Fibroblast of lung (primary cell): Measurements from ENCODE around the gene ZP1. TPM values are rescaled to one million over a fixed set of nuclear protein-coding genes. Genes with fewer than 3 reads are reported as not detected.

Experiments
- DNase-seq, 2 donors: peaks; one replicate each; pipeline versions ENCODE4 v3.0.0 to v3.0.0-alpha.2; 2010; ENCODE audit warnings: low read depth in 2 of 2
- H2AFZ ChIP-seq: 2 replicates; pipeline ENCODE4 v1.5.1; 2012; ENCODE audit warnings: low read length, control low read depth, inconsistent platforms
- H3K27ac ChIP-seq: 2 replicates; pipeline ENCODE4 v1.5.1; 2011; ENCODE audit warnings: low read length, control low read depth; ENCODE audit not compliant: insufficient read depth
- H3K27me3 ChIP-seq: 2 replicates; pipeline ENCODE4 v1.5.1; 2011; ENCODE audit warnings: mild to moderate bottlenecking, low read length; ENCODE audit not compliant: control insufficient read depth, insufficient read depth
- H3K36me3 ChIP-seq: 2 replicates; pipeline ENCODE4 v1.5.1; 2011; ENCODE audit warnings: low read length; ENCODE audit not compliant: control insufficient read depth, insufficient read depth
- H3K4me1 ChIP-seq: 2 replicates; pipeline ENCODE4 v1.5.1; 2011; ENCODE audit warnings: low read length; ENCODE audit not compliant: control insufficient read depth, insufficient read depth; ENCODE audit errors: extremely low read depth
- H3K4me2 ChIP-seq: 2 replicates; pipeline ENCODE4 v1.5.1; 2011; ENCODE audit warnings: low read length, control low read depth; ENCODE audit not compliant: insufficient read depth; ENCODE audit errors: extremely low read depth
- H3K4me3 ChIP-seq, 4 experiments: fragments of 200-600 bp in 1 of 4; sonication (generic) in 1 of 4; replicated peaks in 1 of 4; 2 replicates each; pipeline ENCODE4 v1.5.1; 2011 to 2016; ENCODE audit warnings: low read length in 4 of 4, low read depth in 3 of 4, mild to moderate bottlenecking in 3 of 4, control low read depth in 2 of 4, inconsistent platforms in 1 of 4, mixed read lengths in 1 of 4; ENCODE audit not compliant: insufficient read depth in 1 of 4; ENCODE audit errors: control extremely low read depth in 1 of 4
- H3K79me2 ChIP-seq: 2 replicates; pipeline ENCODE4 v1.5.1; 2012; ENCODE audit warnings: mild to moderate bottlenecking, low read length, inconsistent platforms; ENCODE audit not compliant: control insufficient read depth, insufficient read depth
- H3K9ac ChIP-seq: 2 replicates; pipeline ENCODE4 v1.5.1; 2011; ENCODE audit warnings: mild to moderate bottlenecking, low read length, control low read depth; ENCODE audit not compliant: insufficient read depth
- H3K9me3 ChIP-seq: 2 replicates; pipeline ENCODE4 v1.5.1; 2012; ENCODE audit warnings: low read depth, low read length; ENCODE audit not compliant: control insufficient read depth, insufficient read depth
- H4K20me1 ChIP-seq: 2 replicates; pipeline ENCODE4 v1.5.1; 2011; ENCODE audit warnings: low read length; ENCODE audit not compliant: control insufficient read depth, insufficient read depth; ENCODE audit errors: extremely low read depth
- CTCF ChIP-seq, 2 donors: IDR thresholded peaks in 1 of 2; conservative IDR thresholded peaks in 1 of 2; 1 replicate in 1 of 2; 2 replicates in 1 of 2; pipeline ENCODE4 v1.5.1; 2011 to 2012; ENCODE audit warnings: low read length in 2 of 2, control low read depth in 1 of 2, inconsistent platforms in 1 of 2, low read depth in 1 of 2, mild to moderate bottlenecking in 1 of 2
- EZH2 ChIP-seq: IDR thresholded peaks from 2 replicates; pipeline ENCODE4 v1.5.1; 2012; ENCODE audit warnings: low read length, control low read depth, mild to moderate bottlenecking; ENCODE audit errors: missing control alignments
- polyA plus RNA-seq, 2 donors: library from polyadenylated mRNA; depleted of rRNA in 1 of 2; stranded (reverse) in 1 of 2; unstranded in 1 of 2; fragments of >200 nt; gene quantifications; 2 replicates each; pipeline ENCODE4 v1.2.1, GENCODE V29; 2011 to 2012; ENCODE audit warnings: missing spikeins in 1 of 2
- total RNA-seq: library from RNA; depleted of rRNA; stranded (reverse); fragments of >200 nt; gene quantifications from 2 replicates; pipeline ENCODE4 v1.2.1, GENCODE V29; 2014

ZP1 gene
- total and polyA plus RNA-seq, 2 donors (not counting 1 experiment from before 2014, with no cell fraction given), result 0.62 TPM; not detected in 1

- H3K9ac ChIP-seq, result no peak overlapping the region
- H3K36me3 ChIP-seq, result peaks cover 5% of the 10 kb centered on the region
- H3K27ac ChIP-seq, result no peak overlapping the region
- H4K20me1 ChIP-seq, result no peaks in the 10 kb centered on the region
- no peak overlapping the region for H2AFZ ChIP-seq
- no peak for DNase-seq
- no peak overlapping the region for H3K4me2 ChIP-seq
- no peaks in the 10 kb centered on the region for H3K27me3 ChIP-seq
- no peaks in the 10 kb centered on the region for H3K9me3 ChIP-seq
- H3K4me1 ChIP-seq, result no peaks in the 10 kb centered on the region
- H3K4me3 ChIP-seq, result no peak overlapping the region
- TF ChIP-seq CTCF (conservative IDR thresholded peaks at IDR 0.05 in 1 of 2, IDR thresholded peaks at IDR 0.05 in 1 of 2; ENCODE audit: low read depth in 1 of 2, low read length in 2 of 2) (no peak), EZH2 (no peak)
- H3K79me2 ChIP-seq, result no peaks in the 10 kb centered on the region
These were observed 23.4 kb downstream of the ZP1 start for GRCh38 chr11:60890696-60891095.

GRCh38 chr11:60891103-60891741 is 23.9 kb downstream of the ZP1 start:
- Histone ChIP-seq H3K4me2 (no peak overlapping the region), H3K27me3 (no peaks in the 10 kb centered on the region), H3K4me3 (no peak overlapping the region), H3K9me3 (no peaks in the 10 kb centered on the region), H2AFZ (no peak overlapping the region), H3K79me2 (no peaks in the 10 kb centered on the region), H3K36me3 (peaks cover 5% of the 10 kb centered on the region), H3K4me1 (no peaks in the 10 kb centered on the region), H3K9ac (no peak overlapping the region), H4K20me1 (no peaks in the 10 kb centered on the region), H3K27ac (no peak overlapping the region)
- TF ChIP-seq EZH2 (no peak), CTCF (conservative IDR thresholded peaks at IDR 0.05 in 1 of 2, IDR thresholded peaks at IDR 0.05 in 1 of 2; ENCODE audit: low read depth in 1 of 2, low read length in 2 of 2) (no peak)
- DNase-seq, result peak; percentile 35 to 36

GRCh38 chr11:60895687-60896086 is 28.3 kb downstream of the ZP1 start:
- Histone ChIP-seq H3K4me2 (no peak overlapping the region), H3K36me3 (peaks cover 19% of the 10 kb centered on the region), H2AFZ (no peak overlapping the region), H4K20me1 (no peaks in the 10 kb centered on the region), H3K27me3 (no peaks in the 10 kb centered on the region), H3K9ac (no peak overlapping the region), H3K4me3 (no peak overlapping the region), H3K79me2 (no peaks in the 10 kb centered on the region), H3K9me3 (no peaks in the 10 kb centered on the region), H3K27ac (no peak overlapping the region), H3K4me1 (no peaks in the 10 kb centered on the region)
- TF ChIP-seq CTCF (conservative IDR thresholded peaks at IDR 0.05 in 1 of 2, IDR thresholded peaks at IDR 0.05 in 1 of 2; ENCODE audit: low read depth in 1 of 2, low read length in 2 of 2) (no peak), EZH2 (no peak)
- DNase-seq, result no peak
